SK-N-SH treated with all-trans-retinoic acid at 6 μM for 48 hours (cell line): ENCODE results near the gene TPBGL.

Source experiments
- ATAC-seq: fragments of 200-7000 bp; cut with Tn5 transposase; 3 replicates; pipeline ENCODE4 v1.9.1; 2020; ENCODE audit warnings: mild to moderate bottlenecking, moderate library complexity
- ARNTL ChIP-seq: fragments of 450-650 bp; formaldehyde crosslinking; IDR thresholded peaks from 2 replicates; pipeline ENCODE4 v1.5.0; 2020; ENCODE audit warnings: low read depth, mild to moderate bottlenecking, moderate library complexity, borderline replicate concordance
- CREB5 ChIP-seq: fragments of 250-450 bp; sonication (Bioruptor Pico); IDR thresholded peaks from 2 replicates; pipeline ENCODE4 v1.5.1; 2020; ENCODE audit warnings: low read depth, mild to moderate bottlenecking, moderate library complexity
- CSDC2 ChIP-seq: fragments of 250-450 bp; sonication (Bioruptor Pico); IDR thresholded peaks from 2 replicates; pipeline ENCODE4 v1.5.0; 2020; ENCODE audit warnings: mild to moderate bottlenecking, moderate library complexity
- CSRNP3 ChIP-seq: fragments of 250-450 bp; sonication (Bioruptor Pico); IDR thresholded peaks from 2 replicates; pipeline ENCODE4 v1.5.1; 2021; ENCODE audit warnings: mild to moderate bottlenecking, moderate library complexity
- ESRRG ChIP-seq: fragments of 250-450 bp; sonication (Bioruptor Pico); IDR thresholded peaks from 2 replicates; pipeline ENCODE4 v1.6.1; 2021; ENCODE audit warnings: mild to moderate bottlenecking
- GLIS3 ChIP-seq: fragments of 250-450 bp; sonication (Bioruptor Pico); IDR thresholded peaks from 2 replicates; pipeline ENCODE4 v1.5.0; 2020; ENCODE audit warnings: mild to moderate bottlenecking, moderate library complexity
- OSR1 ChIP-seq: fragments of 250-450 bp; sonication (Bioruptor Pico); IDR thresholded peaks from 2 replicates; pipeline ENCODE4 v1.8.0; 2022; ENCODE audit warnings: moderate library complexity, mild to moderate bottlenecking, inconsistent platforms
- PATZ1 ChIP-seq: fragments of 250-450 bp; sonication (Bioruptor Pico); IDR thresholded peaks from 2 replicates; pipeline ENCODE4 v1.8.0; 2020; ENCODE audit warnings: mild to moderate bottlenecking, moderate library complexity, borderline replicate concordance
- POU6F1 ChIP-seq: fragments of 250-450 bp; sonication (Bioruptor Pico); IDR thresholded peaks from 2 replicates; pipeline ENCODE4 v1.8.0; 2021; ENCODE audit warnings: low read depth, mild to moderate bottlenecking, moderate library complexity, borderline replicate concordance
- PPARA ChIP-seq: fragments of 250-450 bp; sonication (Bioruptor Pico); IDR thresholded peaks from 2 replicates; pipeline ENCODE4 v1.5.0; 2020; ENCODE audit warnings: mild to moderate bottlenecking, borderline replicate concordance
- RARB ChIP-seq: fragments of 250-450 bp; sonication (Bioruptor Pico); IDR thresholded peaks from 2 replicates; pipeline ENCODE4 v1.8.0; 2021; ENCODE audit warnings: mild to moderate bottlenecking, moderate library complexity
- SNAI2 ChIP-seq: fragments of 250-450 bp; sonication (Bioruptor Pico); IDR thresholded peaks from 2 replicates; pipeline ENCODE4 v1.5.0; 2020; ENCODE audit warnings: mild to moderate bottlenecking, moderate library complexity
- TCF4 ChIP-seq: fragments of 250-450 bp; sonication (Bioruptor Pico); IDR thresholded peaks from 2 replicates; pipeline ENCODE4 v1.8.0; 2021; ENCODE audit warnings: mild to moderate bottlenecking, moderate library complexity, borderline replicate concordance
- TSHZ2 ChIP-seq: fragments of 250-450 bp; sonication (Bioruptor Pico); IDR thresholded peaks from 2 replicates; pipeline ENCODE4 v1.5.0; 2020; ENCODE audit warnings: mild to moderate bottlenecking, moderate library complexity
- ZFP3 ChIP-seq: fragments of 250-450 bp; sonication (Bioruptor Pico); IDR thresholded peaks from 2 replicates; pipeline ENCODE4 v1.5.0; 2020; ENCODE audit warnings: mild to moderate bottlenecking, moderate library complexity
- ZFP30 ChIP-seq: fragments of 450-650 bp; formaldehyde crosslinking; IDR thresholded peaks from 2 replicates; pipeline ENCODE4 v1.5.0; 2022; ENCODE audit warnings: mild to moderate bottlenecking, moderate library complexity
- ZNF565 ChIP-seq: fragments of 450-650 bp; formaldehyde crosslinking; conservative IDR thresholded peaks from 2 replicates; pipeline ENCODE4 v1.5.0; 2020; ENCODE audit warnings: low read depth, mild to moderate bottlenecking, moderate library complexity
- ZNF70 ChIP-seq: fragments of 450-650 bp; formaldehyde crosslinking; IDR thresholded peaks from 2 replicates; pipeline ENCODE4 v1.5.0; 2020; ENCODE audit warnings: mild to moderate bottlenecking, moderate library complexity
- ZNF8 ChIP-seq: fragments of 450-650 bp; formaldehyde crosslinking; IDR thresholded peaks from 2 replicates; pipeline ENCODE4 v1.5.0; 2020; ENCODE audit warnings: mild to moderate bottlenecking, moderate library complexity

TPBGL gene

GRCh38 chr11:75269896-75270295 lies 29.3 kb downstream of the TPBGL start:
- ATAC-seq = no peak
- TF ChIP-seq OSR1 (CRISPR knock-in tag) = no peak
- no peak for TF ChIP-seq CREB5 (CRISPR knock-in tag)
- TF ChIP-seq ZNF565 (CRISPR knock-in tag) = no peak
- TF ChIP-seq PATZ1 (CRISPR knock-in tag) = no peak
- no peak for TF ChIP-seq ARNTL (CRISPR knock-in tag)
- no peak for TF ChIP-seq ZFP30
- no peak for TF ChIP-seq RARB (CRISPR knock-in tag)
- no peak for TF ChIP-seq SNAI2 (CRISPR knock-in tag)
- TF ChIP-seq TCF4 = no peak
- TF ChIP-seq TSHZ2 (CRISPR knock-in tag) = no peak
- no peak for TF ChIP-seq ZNF8 (CRISPR knock-in tag)
- no peak for TF ChIP-seq POU6F1 (CRISPR knock-in tag)
- no peak for TF ChIP-seq GLIS3 (CRISPR knock-in tag)
- no peak for TF ChIP-seq ZNF70
- no peak for TF ChIP-seq ESRRG (CRISPR knock-in tag)
- TF ChIP-seq CSDC2 (CRISPR knock-in tag) = no peak
- no peak for TF ChIP-seq ZFP3 (CRISPR knock-in tag)
- no peak for TF ChIP-seq PPARA

GRCh38 chr11:75270896-75271418 lies 30.4 kb downstream of the TPBGL start:
- no peak for TF ChIP-seq ESRRG (CRISPR knock-in tag)
- TF ChIP-seq CSRNP3 (CRISPR knock-in tag) = no peak
- no peak for TF ChIP-seq TSHZ2 (CRISPR knock-in tag)
- TF ChIP-seq ARNTL (CRISPR knock-in tag) = no peak
- TF ChIP-seq ZNF70 = no peak
- no peak for TF ChIP-seq CREB5 (CRISPR knock-in tag)
- TF ChIP-seq, all 23 proteins: peak for 0
- no peak for ATAC-seq
